ENCODE data around the gene ZNF605.
A peak's percentile ranks its signal among the peaks of the same experiment; 100 is the strongest.
"Not testable (repeated sequence)": the region's sequence is repeated elsewhere in the genome, so short reads cannot be mapped to it uniquely, and the experiment has no call there.

Gene ZNF605

DNA sequence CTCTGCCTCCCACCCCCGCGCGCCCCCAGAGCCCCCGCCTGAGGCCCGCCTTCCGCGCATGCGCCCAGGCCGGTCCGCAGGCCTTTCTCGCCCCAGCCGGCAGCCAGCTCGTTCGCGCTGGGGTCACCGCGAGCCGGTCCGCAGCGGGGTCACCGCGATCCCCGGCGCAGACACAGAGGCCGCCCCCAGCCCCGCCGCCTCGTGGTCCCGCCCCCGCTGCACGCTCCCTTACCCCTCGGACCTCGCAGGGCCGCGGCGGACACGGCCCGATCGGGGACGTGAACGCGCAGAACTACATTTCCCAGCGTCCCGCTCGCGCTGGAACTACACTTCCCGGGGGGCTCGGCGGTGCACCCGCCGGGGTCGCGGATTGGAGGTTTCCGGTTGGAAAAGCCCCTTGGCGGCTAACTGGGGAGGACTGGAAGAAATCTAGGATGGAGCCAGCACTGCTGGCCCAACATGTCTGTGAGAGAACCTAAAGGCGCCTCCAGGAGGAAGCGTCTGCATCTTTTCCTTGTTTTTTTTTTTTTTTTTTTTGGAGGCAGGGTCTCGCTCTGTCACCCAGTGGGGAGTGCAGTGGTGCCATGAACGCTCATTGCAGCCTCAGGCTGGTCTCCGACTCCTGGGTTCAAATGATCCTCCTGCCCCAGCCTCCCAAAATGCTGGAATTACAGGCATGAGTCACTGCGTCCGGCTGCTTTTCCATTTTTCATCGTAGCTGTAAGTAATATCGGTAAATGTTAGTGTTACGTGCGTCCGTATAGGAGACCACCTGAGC lies at the start of gene ZNF605:
TSS of gene ZNF605 (minus strand) at position 296 of the 778 bp plus-strand sequence. CDS start 10,671 bp downstream, outside the sequence.
- peak; percentile 90 for DNase-seq

DNA sequence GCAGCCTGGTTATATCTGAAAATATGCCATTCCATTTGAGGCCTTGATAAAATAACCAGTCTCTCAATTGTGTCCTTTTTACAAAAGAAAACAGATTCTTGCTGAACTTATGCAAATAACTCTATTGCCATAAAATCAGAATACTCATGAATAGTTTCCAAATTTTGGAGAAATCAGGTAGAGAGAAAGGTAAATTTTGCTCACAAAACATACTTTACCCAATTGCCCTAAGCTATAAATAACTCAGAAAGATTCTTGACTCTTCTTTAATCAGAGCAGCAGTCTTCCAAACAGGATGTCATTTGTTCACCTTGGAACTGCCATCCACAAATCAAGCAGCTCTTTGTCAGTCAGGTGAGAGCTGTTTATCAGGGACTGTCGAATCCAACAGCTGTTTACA lies 42.6 kb upstream of the ZNF605 start:
- no peak for DNase-seq

DNA sequence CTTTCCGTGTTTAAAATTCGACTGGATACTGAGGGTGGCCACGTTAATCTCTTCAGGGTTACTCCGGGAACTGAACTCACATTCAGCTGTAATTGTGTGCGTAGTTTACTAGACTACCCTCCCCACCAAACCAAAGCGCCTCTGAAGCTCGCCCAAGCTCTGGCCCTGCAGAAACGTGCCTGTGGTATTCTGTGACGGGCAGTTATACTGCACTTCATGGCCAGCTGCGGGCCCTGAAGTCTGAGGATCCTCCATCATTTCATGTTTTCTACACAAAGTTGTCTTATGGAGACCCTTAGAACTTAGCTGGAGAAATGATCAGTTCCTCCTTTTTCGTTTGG lies 30.7 kb upstream of the ZNF605 start:
- DNase-seq, result no peak

DNA sequence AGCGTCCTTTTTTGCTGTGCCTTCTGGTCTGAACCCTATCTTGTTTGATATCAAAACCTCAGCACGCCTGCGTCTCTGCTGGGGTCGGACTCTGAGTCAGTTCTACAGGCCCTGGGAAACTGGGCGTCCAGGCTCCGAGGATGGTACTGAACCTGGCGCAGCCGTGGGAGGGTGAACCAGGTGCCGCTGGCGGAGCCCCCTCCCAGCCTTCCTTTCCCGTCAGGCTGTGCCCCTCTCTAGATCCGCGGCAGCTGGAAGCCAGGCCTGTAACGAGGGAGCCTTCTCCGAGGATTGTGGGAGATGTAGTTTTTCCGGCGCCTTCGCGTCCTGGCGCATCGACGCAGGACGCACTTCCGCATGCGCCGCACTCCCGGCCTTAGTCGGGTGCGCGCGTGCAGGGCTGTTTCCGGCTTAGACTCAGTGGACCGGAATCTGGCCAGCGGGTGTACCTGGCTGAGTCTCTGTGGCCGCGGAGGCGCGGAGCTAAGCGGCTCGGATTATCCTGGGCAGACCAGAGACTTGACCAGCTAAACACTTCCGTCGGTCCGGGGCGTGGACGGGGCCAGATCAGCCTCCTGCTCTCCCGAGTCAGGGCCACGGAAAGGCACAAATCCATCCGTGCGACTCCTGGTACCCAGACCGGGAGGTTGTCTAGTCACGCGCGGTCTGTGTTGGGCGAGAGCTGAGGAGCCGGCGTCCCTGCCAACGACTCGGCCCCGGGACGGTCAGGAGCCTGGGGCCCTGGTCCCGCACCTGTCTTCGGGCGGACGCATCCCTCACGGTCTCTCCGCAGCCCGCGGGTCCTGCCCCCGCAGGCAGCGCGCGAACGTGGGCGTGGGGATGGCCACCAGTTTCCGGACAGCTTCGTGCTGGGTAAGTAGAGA lies 30.1 kb upstream of the ZNF605 start, which contains the start of gene ZNF26:
TSS of gene ZNF26 (plus strand) at position 367 of the 884 bp plus-strand sequence. CDS start at position 841, 474 bp downstream.
- peak; percentile 91 for DNase-seq

DNA sequence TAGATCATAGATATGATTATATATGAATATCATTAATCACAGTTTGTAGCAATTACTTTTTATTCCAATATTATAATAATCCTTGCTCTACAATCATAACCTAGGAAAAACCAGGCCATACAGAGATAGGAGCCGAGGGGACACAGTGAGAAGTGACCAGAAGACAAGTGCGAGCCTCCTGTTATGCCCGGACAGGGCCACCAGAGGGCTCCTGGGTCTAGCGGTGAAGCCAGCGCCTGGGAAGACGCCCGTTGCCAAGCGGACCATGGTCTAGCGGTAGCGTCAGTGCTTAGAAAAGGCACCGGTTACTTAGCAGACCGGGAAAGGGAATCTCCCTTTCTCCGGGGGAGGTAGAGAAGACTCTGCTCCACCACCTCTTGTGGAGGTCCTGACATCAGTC lies 20.8 kb upstream of the ZNF605 start:
- peak; percentile 65 for DNase-seq

DNA sequence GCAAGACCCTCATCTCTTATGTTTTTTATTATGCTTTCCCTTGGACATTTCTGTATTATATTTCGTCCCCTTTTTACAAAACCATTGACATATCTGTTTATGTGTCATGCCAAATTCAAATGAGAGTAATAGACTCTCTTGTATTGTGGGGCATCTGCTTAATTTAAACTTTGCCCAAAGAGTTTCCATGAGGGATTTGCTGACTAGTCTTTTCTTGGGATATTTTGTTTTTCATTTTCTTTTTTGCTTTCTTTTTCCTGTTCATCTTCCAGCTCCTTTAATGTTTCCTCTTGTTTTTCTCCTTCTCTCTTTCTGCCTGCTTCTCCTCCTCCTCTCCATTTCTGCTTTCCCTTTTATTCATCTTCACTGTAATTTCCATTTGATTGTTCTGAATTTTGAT lies 16.3 kb upstream of the ZNF605 start:
- no peak for DNase-seq

DNA sequence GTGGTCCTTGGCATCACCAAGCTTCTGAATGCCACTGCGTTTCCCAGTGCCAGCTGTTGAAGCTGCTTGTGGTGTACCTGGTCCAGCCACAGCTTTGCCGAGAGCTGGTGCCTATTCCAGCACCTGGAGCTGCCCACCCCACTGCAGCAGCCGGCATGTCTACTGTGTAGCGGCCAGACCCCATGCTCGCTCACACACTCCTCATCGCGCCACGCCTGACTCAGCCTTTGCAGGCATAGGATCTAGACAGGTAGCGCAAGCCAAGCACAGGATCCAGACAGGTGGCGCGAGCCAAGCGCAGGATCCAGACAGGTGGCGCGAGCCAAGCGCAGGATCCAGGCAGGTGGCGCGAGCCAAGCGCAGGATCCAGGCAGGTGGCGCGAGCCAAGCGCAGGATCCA lies 11.6 kb upstream of the ZNF605 start:
- DNase-seq, result no peak

DNA sequence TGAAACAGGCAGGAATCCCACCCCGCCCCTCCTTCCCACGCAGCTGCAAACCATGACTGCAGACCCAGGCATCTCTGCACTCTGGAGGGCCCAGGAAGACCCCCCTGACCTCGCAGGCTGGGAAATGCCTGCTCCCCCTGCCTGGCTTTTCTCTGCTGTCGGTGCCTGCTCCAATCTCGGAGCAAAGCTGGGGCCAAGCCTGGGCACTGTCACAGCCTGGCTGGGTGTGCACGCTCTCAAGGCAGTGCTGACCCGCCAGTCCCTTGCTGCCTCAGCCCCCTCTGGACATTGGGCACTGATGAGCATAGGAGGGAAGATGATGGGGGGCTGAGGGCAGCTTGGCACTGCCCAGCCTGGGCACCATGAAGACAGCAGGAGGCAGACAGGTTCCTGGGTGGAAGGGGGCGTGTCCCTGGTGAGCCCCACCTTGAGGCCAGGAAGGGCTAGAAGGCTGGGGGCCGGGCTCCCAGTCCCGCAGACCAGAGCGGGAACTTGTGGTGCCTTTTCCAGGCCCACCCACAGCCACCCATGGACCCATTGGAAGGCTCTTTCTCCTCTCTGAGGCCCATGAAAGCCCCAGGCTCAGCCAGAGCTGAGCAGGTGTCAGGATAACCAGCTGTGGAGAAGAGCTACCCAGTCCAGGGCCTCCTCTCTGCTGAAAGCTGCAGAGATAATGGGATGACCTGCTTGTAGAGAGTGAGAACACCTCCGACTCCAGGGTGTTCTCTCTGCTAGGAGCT lies 10.7 kb upstream of the ZNF605 start:
- no peak for DNase-seq

DNA sequence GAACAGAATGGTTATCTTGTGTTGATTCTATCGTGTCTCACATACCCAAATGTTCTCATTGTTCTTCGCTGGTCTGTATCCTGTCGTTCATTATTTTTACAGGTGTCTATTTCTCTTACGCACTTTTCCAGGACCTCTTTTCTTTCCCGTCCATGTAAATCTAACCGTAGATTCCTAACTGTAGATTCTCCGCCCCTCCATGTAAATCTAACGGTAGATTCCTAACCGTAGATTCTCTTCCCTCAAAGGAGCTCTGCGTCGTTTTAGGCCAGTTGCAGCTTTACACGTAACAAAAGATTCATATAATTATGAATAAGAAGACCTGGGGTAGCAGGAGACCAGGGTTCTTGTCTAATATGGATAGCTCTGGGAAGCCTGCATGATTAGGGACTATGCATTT lies 9.7 kb upstream of the ZNF605 start:
- DNase-seq, result no peak

DNA sequence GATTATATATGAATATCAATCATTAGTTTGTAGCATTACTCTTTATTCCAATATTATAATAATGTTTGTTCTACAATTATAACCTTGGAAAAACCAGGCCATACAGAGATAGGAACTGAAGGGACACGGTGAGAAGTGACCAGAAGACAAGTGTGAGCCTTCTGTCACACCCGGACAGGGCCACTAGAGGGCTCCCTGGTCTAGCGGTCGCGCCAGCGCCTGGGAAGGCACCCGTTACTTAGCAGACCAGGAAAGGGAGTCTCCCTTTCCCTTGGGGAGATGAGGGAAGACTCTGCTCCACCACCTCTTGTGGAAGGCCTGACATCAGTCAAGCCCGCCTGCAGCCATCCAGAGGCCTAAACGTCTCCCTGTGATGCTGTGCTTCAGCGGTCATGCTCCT lies 7.8 kb upstream of the ZNF605 start:
- DNase-seq, result peak; percentile 32

DNA sequence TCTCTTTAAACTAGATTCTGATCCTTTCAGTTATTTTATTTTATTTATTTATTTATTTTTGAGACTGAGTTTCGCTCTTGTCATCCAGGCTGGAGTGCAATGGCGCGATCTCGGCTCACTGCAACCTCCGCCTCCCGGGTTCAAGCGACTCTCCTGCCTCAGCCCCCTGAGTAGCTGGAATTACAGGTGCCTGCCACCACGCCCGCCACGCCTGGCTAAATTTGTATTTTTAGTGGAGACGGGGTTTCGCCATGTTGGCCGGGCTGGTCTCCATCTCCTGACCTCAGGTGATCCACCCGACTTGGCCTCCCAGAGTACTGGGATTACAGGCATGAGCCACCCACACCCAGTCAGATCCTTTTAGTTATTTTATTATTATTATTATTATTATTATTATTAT lies 5.7 kb upstream of the ZNF605 start:
- DNase-seq, result not testable (repeated sequence)

DNA sequence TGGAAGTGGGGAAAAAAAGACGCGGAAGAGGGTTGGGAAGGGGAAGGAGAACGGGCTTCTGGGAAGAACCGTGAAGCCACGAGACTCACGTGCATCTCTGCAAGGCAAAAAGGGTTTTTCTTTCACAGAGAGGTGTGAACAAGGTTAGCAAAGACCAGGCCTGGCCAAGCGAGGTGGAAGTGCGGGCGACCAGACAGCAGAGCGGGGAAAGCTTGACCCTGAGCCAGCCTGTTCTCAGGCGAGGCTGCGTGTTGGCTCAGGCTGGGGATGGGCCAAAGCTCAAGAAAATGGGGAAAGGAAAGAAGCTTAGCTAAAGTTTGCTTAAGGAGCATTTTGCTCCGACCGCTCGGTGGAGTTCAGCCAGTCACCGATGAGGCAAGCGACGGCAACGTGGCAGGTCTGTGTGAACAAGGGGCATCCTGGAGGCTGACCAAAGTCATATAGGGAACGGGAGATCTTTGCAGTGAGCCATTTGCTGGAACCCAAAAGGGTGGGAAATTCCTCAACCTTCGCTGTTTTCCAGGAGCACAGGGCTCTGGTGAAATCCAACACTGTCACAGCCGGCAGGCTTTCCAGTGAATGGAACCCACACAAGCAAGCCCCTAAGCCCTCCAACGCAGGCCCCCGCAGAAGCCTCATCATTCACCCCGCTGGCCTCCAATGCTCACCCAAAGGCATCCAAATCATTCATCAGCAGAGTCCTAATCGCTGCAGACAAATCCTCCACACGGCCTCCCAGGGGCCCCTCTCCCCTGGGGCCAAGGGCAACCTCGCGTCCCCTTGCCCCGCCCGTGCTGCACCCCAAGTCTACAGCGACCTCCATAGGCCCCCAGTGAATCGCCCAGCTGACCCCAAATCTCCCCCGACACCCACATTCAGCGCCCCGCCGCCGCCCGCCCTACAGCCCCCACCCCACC lies 754 bp downstream of the ZNF605 start:
- peak; percentile 28 for DNase-seq

DNA sequence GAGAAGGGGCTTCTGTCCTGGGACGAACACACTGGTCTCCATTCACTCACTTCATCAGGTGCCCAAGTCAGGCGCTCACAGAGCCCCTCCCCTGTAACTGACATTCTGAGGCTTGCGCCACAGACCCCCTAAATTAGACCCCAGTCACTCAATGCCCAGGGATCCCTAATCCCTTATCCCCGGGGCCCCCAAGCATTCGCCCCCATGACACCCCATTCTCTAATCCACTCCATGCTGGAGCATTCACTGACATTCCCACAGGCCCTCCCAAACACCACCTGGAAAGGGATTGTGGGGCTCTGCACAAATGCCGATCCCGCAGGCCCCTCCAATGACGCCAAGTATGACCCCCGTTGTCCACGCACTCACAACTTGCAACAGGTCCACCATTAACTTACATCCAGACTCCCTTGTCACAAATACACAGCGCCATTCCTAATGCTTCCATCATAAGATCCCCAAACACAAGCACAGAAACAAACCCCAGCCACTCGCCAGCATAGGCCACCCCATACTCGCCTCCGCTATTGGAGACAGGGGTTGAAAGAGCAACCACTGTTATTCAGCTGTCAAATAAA lies 1.5 kb downstream of the ZNF605 start:
- no peak for DNase-seq

DNA sequence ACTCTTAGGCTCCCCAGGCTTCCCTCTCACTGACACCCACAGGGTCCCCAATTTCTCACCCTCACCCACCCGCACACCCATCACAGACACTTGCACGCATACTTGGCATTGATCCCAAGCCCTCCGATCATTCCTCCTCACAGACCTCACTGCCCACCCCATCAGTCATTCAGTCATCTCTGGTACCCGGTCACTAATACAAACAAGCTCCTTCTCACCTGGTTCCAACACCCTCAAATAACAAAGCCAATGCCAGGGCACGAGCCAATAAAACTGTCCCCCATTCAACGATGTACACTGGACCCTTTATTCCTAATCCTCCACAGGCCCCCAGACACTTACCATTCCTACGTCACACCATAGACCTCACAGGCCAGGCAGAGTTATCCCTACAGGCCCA lies 2.3 kb downstream of the ZNF605 start:
- no peak for DNase-seq

DNA sequence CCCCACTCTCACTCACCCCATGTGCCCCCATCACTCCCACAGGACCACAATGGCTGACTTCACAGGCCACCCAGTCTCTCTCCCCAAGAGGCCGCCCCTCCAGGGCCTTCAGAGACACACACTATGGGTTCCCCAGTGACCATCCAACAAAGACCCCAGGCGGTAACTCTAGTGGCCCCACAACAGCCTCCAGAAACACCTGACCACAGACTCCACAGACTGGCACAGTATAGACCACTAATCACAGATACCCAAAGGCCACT lies 3.0 kb downstream of the ZNF605 start:
- DNase-seq, result no peak

DNA sequence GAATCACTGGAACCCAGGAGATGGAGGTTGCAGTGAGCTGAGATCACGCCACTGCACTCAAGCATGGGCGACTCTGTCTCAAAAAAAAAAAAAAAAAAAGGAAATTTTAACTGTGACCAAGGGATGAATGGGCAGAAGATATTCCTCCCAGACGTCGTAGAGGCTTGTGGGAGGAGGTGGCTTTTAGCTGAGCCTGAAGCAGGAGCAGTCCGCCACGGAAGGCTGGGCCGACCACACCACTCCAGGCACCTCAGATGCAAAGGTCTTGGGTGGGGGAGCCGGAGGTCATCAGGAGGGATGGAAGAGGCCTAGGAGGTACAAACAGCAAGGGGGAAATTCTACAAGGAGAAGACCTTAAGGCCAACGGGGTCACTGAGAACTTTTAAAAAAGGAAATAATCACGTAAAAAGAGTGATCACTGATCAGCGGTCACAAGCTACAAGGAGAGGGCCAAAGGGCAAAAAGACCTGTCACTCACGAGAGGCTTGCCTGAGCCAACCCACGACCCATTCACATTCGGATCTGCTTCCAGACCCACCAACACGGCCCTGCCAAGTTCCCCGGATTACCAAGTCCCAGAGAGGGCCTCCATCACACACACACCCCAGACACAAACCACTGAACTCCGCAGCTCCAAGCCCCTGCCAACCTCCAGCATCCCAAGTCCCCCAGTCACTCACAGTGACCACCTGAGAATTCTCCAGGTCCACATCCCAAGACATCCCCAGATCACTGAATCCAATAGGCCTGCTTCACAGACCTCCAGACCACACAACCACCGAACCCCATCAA lies 3.5 kb downstream of the ZNF605 start:
- no peak for DNase-seq

DNA sequence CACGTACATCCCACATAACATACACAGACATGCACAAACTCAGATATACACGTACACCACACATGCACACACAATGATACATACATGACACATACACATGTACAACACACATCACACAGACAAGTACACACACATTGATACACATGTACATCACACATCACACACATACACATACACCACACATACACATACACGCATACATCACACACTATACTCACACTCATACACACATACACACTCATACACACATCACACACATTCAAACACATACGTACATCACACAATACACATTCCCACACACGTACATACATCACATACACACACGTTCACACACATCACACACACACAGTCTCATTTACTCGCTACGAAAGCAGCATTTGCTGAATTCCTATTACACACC lies 4.5 kb downstream of the ZNF605 start:
- DNase-seq, result no peak

DNA sequence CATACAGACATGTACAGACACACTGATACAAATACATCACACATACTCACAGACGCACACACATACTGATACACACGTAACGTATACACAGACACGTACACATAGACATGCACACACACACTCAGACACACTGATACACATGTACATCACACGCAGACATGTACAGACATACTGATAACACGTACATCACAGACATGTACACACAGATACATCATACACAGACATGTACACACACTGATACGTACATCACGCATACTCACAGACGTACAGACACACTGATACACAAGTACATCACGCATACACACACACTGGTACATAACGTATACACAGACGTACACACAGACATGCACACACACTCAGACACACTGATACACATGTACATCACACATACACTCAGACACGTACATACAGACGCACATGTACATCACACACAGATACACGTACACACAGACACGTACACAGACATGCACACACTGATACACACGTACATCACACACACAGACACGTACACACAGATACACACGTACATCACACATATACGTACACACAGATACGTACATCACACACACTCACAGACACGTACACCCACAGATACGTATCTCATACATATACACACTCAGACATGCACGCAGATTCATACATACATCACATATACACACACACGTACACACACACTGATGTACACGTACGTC lies 5.1 kb downstream of the ZNF605 start:
- no peak for DNase-seq

DNA sequence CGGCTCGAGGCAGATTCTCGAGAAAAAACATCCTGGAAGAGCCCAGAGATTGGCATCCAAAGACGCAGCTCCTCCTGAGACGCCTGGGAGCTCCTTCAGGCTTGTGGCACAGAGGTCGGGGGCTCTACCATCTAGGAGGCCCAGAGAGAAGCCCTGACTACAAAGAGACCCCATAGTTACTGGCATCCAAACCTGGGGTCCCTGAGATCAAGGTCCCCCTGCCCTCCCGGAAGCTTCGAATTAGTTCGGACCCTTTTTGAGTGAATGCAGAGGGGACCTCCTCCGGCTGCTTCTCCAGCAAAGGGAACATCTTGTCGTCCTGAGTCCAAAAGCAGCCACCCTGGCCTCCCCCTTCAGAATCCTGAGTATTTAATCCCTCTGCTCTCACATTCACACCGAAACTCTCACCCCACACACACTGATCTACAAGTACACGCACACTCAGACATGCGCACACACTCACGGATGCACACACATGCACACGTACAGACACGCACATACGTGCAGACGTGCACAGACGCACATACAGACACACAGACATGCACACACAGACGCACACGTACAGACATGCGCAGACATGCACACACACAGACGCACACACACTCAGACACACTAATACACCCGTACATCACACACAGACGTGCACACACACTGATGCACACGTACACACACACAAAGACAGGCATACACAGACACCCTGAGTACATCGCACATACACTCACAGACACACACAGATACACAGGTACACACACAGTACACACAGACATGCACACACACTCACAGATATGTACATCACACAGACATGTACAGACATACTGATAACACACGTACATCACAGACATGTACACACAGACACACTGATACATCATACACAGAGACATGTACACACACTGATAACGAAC lies 5.9 kb downstream of the ZNF605 start:
- DNase-seq, result no peak
